HUES48 (cell line): Measurements from ENCODE around the gene RGS9.
"Not testable (repeated sequence)": the region's sequence is repeated elsewhere in the genome, so short reads cannot be mapped to it uniquely, and the experiment has no call there.

Source experiments
- H3K27ac ChIP-seq: one replicate; pipeline ENCODE4 v1.7.0; 2013; ENCODE audit warnings: low read depth, low read length, inconsistent platforms
- H3K27me3 ChIP-seq: 2 replicates; pipeline ENCODE4 v1.6.1; 2013; ENCODE audit warnings: mild to moderate bottlenecking, low read length; ENCODE audit not compliant: control insufficient read depth, insufficient read depth
- H3K36me3 ChIP-seq: 2 replicates; pipeline ENCODE4 v1.6.1; 2013; ENCODE audit warnings: low read length; ENCODE audit not compliant: control insufficient read depth, insufficient read depth
- H3K4me1 ChIP-seq: 2 replicates; pipeline ENCODE4 v1.6.1; 2013; ENCODE audit warnings: mild to moderate bottlenecking, low read length; ENCODE audit not compliant: control insufficient read depth, insufficient read depth
- H3K4me3 ChIP-seq: 2 replicates; pipeline ENCODE4 v1.5.1; 2013; ENCODE audit warnings: mild to moderate bottlenecking, low read depth, low read length
- H3K9ac ChIP-seq: 2 replicates; pipeline ENCODE4 v1.6.1; 2013; ENCODE audit warnings: mild to moderate bottlenecking, low read depth, low read length, moderate library complexity
- H3K9me3 ChIP-seq: 2 replicates; pipeline ENCODE4 v1.6.1; 2013; ENCODE audit warnings: low read length; ENCODE audit not compliant: control insufficient read depth, insufficient read depth

Gene RGS9

DNA sequence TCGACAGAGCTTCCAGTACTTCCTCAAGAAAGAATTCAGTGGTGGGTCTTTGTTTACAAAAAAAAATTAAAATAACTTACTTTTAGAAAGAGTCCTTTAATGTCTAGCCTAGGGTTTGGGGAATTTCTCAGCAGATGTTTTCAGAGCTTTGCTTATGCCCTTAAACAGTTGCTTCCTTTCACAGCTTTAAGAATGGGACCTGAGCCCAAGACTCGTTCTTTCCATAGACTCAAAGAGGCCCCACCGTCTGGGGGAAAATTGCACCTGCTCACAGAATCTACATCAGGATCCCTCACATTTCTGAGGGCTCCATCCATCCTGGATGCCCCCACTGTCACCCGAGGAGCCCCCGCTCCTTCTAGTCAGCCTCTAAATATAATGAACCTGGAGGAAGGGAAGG, 60.0 kb downstream of the RGS9 start:
- H3K36me3 ChIP-seq, result no peaks in the 10 kb centered on the region
- H3K4me1 ChIP-seq, result peaks cover 2% of the 10 kb centered on the region; the same call in 1 of the 2 replicates
- no peak overlapping the region for H3K4me3 ChIP-seq
- no peak overlapping the region for H3K9ac ChIP-seq
- H3K27ac ChIP-seq, result no peak overlapping the region
- no peaks in the 10 kb centered on the region for H3K27me3 ChIP-seq
- H3K9me3 ChIP-seq, result no peaks in the 10 kb centered on the region

DNA sequence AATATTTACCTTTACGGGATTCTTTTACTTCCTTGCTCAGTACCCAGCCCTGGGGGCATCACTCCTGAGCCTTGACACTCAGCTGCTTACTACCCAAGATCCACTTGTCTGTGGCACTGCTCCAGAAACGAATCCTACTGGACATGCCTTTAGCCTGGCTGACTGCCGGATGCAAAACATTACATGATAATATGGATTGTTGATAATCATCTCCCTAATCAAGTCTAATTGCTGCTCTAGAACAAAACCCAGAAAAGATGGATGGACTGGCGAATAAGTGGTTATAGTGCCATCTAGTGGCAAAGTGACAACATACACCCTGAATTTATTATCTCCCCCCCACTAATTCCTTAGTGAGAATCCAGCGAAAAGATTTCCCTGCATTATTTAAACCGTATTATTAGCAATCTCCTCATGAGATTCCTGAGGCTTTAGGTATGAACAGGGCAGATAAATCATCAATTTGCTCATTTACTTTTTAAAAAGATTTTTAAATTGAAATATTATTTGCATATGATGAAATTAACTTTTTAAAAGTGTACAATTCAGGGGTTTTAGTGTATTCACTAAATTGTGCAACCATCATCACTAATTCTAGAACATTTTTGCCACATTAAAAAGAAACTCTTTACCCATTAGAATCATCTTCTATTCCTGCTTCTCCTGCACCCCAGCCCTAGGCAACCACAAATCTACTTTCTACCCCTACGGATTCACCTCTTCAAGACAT, 61.6 kb downstream of the RGS9 start:
- Histone ChIP-seq H3K9me3 (no peaks in the 10 kb centered on the region), H3K27ac (no peak overlapping the region), H3K4me3 (no peak overlapping the region), H3K4me1 (peaks cover 2% of the 10 kb centered on the region; the same call in 1 of the 2 replicates), H3K36me3 (no peaks in the 10 kb centered on the region), H3K9ac (no peak overlapping the region), H3K27me3 (no peaks in the 10 kb centered on the region)

- H3K27me3 ChIP-seq, result no peaks in the 10 kb centered on the region
- H3K4me3 ChIP-seq, result no peak overlapping the region
- H3K36me3 ChIP-seq, result no peaks in the 10 kb centered on the region
- no peak overlapping the region for H3K9ac ChIP-seq
- H3K4me1 ChIP-seq, result peaks cover 2% of the 10 kb centered on the region; the same call in 1 of the 2 replicates
- H3K27ac ChIP-seq, result no peak overlapping the region
- H3K9me3 ChIP-seq, result no peaks in the 10 kb centered on the region
Measured at GRCh38 chr17:65201331-65201730, 64.2 kb downstream of the RGS9 start.

DNA sequence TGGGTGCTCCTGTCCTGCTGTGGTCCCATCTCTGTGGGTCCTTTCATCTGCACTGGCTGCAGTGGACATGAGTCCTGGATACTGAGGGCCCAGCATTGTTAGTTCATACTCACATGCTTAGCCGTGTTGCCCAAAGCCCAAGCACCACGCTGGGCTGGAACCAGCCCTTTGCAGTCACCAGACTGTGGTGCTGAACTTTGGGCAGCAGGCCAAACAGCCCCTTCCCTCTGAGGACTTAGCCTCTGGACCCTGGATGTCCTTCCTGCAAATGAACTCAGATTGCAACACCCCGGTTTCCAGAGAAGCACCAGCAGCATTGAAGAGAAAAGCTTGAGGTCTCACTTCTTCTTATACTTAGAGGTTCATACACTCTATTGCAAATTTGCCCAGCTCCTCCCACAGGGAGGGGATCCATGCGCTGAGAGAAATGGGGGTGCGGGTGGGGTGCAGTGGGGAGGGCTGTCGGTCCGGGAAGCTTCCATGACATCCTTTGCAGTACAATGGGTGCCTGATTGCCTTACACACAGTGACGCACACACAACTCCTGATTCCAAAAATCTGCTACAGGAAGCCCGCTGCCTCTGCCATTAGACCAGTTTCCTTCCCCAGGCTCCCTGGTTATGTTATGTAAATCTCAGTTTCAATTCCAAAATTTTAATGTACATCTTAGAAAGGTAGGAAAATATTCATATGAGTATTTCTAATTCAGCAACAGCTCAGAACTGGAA, 65.8 kb downstream of the RGS9 start:
- no peaks in the 10 kb centered on the region; the same call in 1 of the 2 replicates for H3K4me1 ChIP-seq
- H3K9ac ChIP-seq, result no peak overlapping the region
- H3K27me3 ChIP-seq, result no peaks in the 10 kb centered on the region
- no peaks in the 10 kb centered on the region for H3K36me3 ChIP-seq
- H3K27ac ChIP-seq, result no peak overlapping the region
- H3K9me3 ChIP-seq, result no peaks in the 10 kb centered on the region
- no peak overlapping the region for H3K4me3 ChIP-seq

DNA sequence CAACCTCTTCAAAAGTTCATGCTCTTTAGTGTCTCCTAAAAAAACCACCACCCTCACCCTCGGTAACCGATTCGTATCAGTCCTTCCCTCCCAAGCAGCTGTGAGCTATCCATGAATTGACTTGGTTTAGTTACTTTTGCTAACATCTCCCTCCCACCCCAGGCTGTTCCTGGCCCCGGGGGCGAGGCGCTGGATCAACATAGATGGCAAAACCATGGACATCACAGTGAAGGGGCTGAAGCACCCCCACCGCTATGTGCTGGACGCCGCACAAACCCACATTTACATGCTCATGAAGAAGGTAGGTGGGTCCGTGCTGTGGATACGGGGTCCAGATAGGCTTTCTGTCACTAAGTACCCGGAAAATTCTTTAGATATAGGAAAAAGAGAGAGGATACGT, 66.8 kb downstream of the RGS9 start:
- no peaks in the 10 kb centered on the region for H3K9me3 ChIP-seq
- H3K9ac ChIP-seq, result no peak overlapping the region
- H3K27ac ChIP-seq, result no peak overlapping the region
- H3K36me3 ChIP-seq, result no peaks in the 10 kb centered on the region
- H3K4me3 ChIP-seq, result no peak overlapping the region
- no peaks in the 10 kb centered on the region for H3K27me3 ChIP-seq
- peaks cover 4% of the 10 kb centered on the region; the same call in 1 of the 2 replicates for H3K4me1 ChIP-seq

- Histone ChIP-seq H3K4me3 (no peak overlapping the region), H3K9me3 (no peaks in the 10 kb centered on the region), H3K27me3 (no peaks in the 10 kb centered on the region), H3K36me3 (no peaks in the 10 kb centered on the region), H3K4me1 (peaks cover 5% of the 10 kb centered on the region; the same call in 1 of the 2 replicates), H3K27ac (no peak overlapping the region), H3K9ac (no peak overlapping the region)
Measured at GRCh38 chr17:65205655-65206054, 68.5 kb downstream of the RGS9 start.

- H3K9ac ChIP-seq, H3K36me3 ChIP-seq, H3K27me3 ChIP-seq, H3K4me1 ChIP-seq, H3K4me3 ChIP-seq, H3K27ac ChIP-seq, H3K9me3 ChIP-seq: not testable (repeated sequence)
Measured at GRCh38 chr17:65207448-65207847, 70.3 kb downstream of the RGS9 start.

DNA sequence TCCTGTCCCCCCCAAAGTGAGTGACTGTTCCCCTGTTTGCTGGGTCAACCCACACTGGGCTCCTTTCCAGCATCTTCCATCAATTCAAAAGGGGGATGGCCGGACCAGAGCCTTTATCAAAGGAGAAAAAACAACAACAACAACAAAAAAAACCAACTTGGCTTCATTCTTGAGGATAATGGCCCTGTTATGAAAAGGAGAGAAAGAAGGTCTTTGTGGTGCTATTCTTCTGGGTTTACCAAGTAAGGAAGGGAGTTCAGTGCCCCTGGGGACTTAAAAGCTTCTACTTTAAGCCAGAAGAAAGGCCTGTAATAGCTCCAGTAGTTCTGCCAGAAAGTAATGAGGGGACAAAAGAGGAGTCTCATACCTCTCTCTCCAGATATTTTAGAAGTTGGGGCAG, 71.5 kb downstream of the RGS9 start:
- H3K9ac ChIP-seq, result no peak overlapping the region
- H3K27ac ChIP-seq, result peak overlapping the region; percentile 72
- no peaks in the 10 kb centered on the region for H3K36me3 ChIP-seq
- H3K9me3 ChIP-seq, result no peaks in the 10 kb centered on the region
- H3K27me3 ChIP-seq, result no peaks in the 10 kb centered on the region
- no peak overlapping the region for H3K4me3 ChIP-seq
- H3K4me1 ChIP-seq, result peaks cover 5% of the 10 kb centered on the region; the same call in 1 of the 2 replicates

DNA sequence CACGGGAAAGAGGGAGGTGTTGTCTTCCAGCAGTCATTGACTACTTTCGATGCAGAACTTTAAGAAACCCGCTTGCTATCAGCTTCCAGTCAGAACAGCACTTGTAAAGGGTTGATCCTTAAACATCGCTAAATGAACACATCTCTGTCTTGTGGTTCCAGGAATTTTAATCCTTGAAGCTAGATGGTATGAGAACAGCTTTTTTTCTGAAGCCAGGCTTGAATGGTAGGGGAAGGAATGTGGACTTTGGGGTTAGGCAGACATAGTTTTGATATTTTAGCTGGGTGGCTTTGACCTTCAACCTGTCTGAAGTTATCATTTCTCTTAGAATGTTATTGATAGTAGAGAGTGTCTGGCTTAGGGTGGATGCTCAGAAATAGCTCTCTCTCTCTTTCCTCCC, 81.1 kb downstream of the RGS9 start:
- Histone ChIP-seq H3K36me3 (no peaks in the 10 kb centered on the region), H3K9me3 (no peaks in the 10 kb centered on the region), H3K27me3 (no peaks in the 10 kb centered on the region), H3K27ac (no peak overlapping the region), H3K4me3 (no peak overlapping the region), H3K9ac (no peak overlapping the region), H3K4me1 (no peaks in the 10 kb centered on the region)

- H3K9me3 ChIP-seq, result no peaks in the 10 kb centered on the region
- no peaks in the 10 kb centered on the region for H3K36me3 ChIP-seq
- H3K4me3 ChIP-seq, result no peak overlapping the region
- H3K9ac ChIP-seq, result no peak overlapping the region
- H3K27me3 ChIP-seq, result no peaks in the 10 kb centered on the region
- no peaks in the 10 kb centered on the region for H3K4me1 ChIP-seq
- H3K27ac ChIP-seq, result no peak overlapping the region
Measured at GRCh38 chr17:65219124-65219523, 82.0 kb downstream of the RGS9 start.

DNA sequence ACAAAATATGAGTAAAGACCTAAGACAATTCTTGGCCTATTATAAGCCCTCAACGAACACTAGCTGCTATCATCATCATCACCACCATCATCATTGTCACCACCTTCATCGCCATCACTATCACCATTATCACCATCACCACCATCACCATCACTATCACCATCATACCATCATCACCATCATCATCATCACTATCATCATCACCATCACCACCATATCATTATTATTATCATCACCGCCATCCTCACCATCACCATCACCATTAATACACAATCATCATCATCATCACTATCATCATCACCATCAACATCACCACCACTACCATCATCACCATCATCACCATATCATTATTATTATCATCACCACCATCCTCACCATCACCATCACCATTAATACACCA, 82.5 kb downstream of the RGS9 start:
- H3K9ac ChIP-seq, result no peak overlapping the region
- H3K27ac ChIP-seq, result no peak overlapping the region

More for the DNA sequence above, 82.5 kb downstream of the RGS9 start:
- Histone ChIP-seq H3K36me3 (no peaks in the 10 kb centered on the region), H3K27me3 (no peaks in the 10 kb centered on the region), H3K4me1 (no peaks in the 10 kb centered on the region), H3K4me3 (no peak overlapping the region), H3K9me3 (no peaks in the 10 kb centered on the region)
